ENCODE measurements around the gene MAFF.
"Not testable (repeated sequence)": the region's sequence is repeated elsewhere in the genome, so short reads cannot be mapped to it uniquely, and the experiment has no call there.

MAFF gene

DNA sequence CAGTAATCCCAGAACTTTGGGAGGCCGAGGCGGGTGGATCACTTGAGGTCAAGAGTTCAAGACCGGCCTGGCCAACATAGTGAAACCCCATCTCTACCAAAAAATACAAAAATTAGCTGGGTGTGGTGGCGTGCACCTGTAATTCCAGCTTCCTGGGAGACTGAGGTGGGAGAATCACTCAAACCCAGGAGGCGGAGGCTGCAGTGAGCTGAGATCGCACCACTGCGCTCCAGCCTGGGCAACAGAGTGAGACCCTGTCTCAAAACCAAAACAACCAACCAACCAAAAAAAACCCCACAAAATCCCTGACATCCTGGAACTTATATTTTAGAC is 23.2 kb upstream of the MAFF start:
- H3K36me3 ChIP-seq (ENCODE audit: control insufficient read depth, insufficient read depth, low read length, severe bottlenecking); DNase-seq (ENCODE audit: low read depth); H3K9me3 ChIP-seq (ENCODE audit: control insufficient read depth, low read length); H3K27me3 ChIP-seq (replicated peaks; ENCODE audit: control insufficient read depth, insufficient read depth, low read length); H3K4me3 ChIP-seq (ENCODE audit: low read length): not testable (repeated sequence)
- H3K4me1 ChIP-seq (ENCODE audit: control insufficient read depth, insufficient read depth, low read length): peaks cover 43% of the 10 kb centered on the region
- H3K9ac ChIP-seq (ENCODE audit: low read length): peak overlapping the region; percentile 62

- peak overlapping the region; percentile 91 for H3K9ac ChIP-seq (ENCODE audit: low read length)
- peak overlapping the region; percentile 88 for H3K4me3 ChIP-seq (ENCODE audit: low read length)
- H3K9me3 ChIP-seq (ENCODE audit: control insufficient read depth, low read length): no peaks in the 10 kb centered on the region
- no peaks in the 10 kb centered on the region for H3K36me3 ChIP-seq (ENCODE audit: control insufficient read depth, insufficient read depth, low read length, severe bottlenecking)
- DNase-seq (ENCODE audit: low read depth): peak; percentile 45
- H3K4me1 ChIP-seq (ENCODE audit: control insufficient read depth, insufficient read depth, low read length): peaks cover 43% of the 10 kb centered on the region
- no peaks in the 10 kb centered on the region for H3K27me3 ChIP-seq (replicated peaks; ENCODE audit: control insufficient read depth, insufficient read depth, low read length)
These were observed 20.8 kb upstream of the MAFF start for GRCh38 chr22:38180841-38181452.

DNA sequence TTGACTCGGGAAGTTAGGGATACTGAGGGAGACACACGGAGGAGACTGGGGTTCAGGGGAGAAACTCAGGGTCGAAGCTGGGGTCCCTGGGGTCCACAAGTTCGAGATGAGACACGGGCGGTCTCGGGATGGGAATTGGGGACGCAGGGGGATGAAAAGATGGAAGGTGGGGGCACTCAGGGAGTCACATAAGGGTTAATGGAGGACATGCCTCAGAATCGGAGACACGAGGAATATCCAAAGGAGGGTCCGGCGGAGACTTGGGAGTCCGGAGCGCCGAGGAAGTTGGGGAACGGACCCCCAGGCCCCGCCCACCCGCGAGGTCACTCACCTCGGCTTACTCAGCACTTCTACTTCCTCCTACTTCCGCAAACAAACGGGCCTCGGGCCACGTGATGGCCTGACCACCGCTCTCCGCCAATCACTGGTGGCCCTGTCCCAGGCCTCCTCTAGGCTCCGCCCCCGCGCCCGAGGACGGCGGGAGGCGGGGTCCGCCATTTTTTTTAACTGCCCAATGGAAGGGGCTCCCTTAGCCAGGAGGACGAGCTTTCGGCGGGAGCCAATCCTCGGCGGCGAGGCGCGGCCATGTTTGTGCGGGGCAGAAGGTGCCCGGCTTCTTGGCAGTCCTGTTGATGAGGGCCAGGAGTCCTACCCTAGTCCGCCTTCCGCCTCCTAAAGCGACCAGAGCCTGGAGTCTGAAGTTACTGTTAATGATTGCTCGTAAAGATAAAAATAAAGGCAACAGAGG is 20.2 kb upstream of the MAFF start, which contains the start of gene PLA2G6:
Gene PLA2G6, minus strand, starts transcription at position 378 of the 748 bp plus-strand sequence. CDS start 12,404 bp downstream, outside the sequence.
- H3K36me3 ChIP-seq (ENCODE audit: control insufficient read depth, insufficient read depth, low read length, severe bottlenecking): no peaks in the 10 kb centered on the region
- peak; percentile 100 for DNase-seq (ENCODE audit: low read depth)
- no peaks in the 10 kb centered on the region for H3K27me3 ChIP-seq (replicated peaks; ENCODE audit: control insufficient read depth, insufficient read depth, low read length)
- H3K9ac ChIP-seq (ENCODE audit: low read length): peak within 1 kb of the TSS; percentile 91
- H3K4me1 ChIP-seq (ENCODE audit: control insufficient read depth, insufficient read depth, low read length): peaks cover 43% of the 10 kb centered on the region
- H3K4me3 ChIP-seq (ENCODE audit: low read length): peak within 1 kb of the TSS; percentile 88
- no peaks in the 10 kb centered on the region for H3K9me3 ChIP-seq (ENCODE audit: control insufficient read depth, low read length)

DNA sequence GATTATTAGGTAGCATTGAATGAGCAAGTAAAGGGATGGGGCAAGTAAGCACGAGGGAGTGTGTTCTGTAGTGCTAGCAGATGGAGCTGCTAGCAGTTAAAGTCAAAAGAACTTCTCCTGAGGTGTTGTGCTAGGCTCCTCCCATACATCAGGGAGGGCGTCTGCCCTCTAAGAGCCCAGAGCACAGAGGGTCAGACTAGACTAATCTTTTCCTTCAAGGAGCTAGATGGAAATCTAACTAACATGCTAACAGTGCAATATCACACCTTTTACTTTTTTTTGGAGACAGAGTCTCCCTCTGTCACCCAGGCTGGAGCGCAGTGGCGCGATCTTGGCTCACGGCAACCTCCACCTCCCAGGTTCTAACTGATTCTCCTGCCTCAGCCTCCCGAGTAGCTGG is 17.0 kb upstream of the MAFF start:
- H3K4me1 ChIP-seq (ENCODE audit: control insufficient read depth, insufficient read depth, low read length): peaks cover 29% of the 10 kb centered on the region

DNA sequence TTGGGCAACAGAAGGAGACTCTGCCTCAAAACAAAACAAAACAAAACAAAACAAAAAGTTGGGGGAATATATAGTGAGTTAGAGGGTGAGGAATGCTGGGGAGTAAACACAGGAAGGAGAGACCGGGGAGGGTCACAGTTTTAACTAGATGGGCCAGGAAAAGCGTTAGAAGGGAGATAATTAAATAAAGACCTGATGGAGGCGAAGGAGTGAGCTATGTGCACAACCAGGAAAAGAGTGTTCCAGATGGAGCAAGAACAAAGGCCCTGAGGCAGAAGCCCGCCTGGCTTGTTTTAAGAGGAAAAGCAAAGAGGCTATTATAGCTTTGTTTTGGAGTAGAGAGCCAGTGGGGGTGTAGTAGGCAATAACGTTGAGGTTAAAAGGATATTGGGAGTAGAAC is 15.4 kb upstream of the MAFF start:
- Histone ChIP-seq H3K27me3 (replicated peaks; ENCODE audit: control insufficient read depth, insufficient read depth, low read length) (no peaks in the 10 kb centered on the region), H3K4me1 (ENCODE audit: control insufficient read depth, insufficient read depth, low read length) (peaks cover 20% of the 10 kb centered on the region), H3K9me3 (ENCODE audit: control insufficient read depth, low read length) (no peaks in the 10 kb centered on the region), H3K36me3 (ENCODE audit: control insufficient read depth, insufficient read depth, low read length, severe bottlenecking) (no peaks in the 10 kb centered on the region), H3K9ac (ENCODE audit: low read length) (no peak overlapping the region), H3K4me3 (ENCODE audit: low read length) (no peak overlapping the region)
- no peak for DNase-seq (ENCODE audit: low read depth)

More for the DNA sequence above, 17.0 kb upstream of the MAFF start:
- H3K4me3 ChIP-seq (ENCODE audit: low read length): no peak overlapping the region
- no peaks in the 10 kb centered on the region for H3K27me3 ChIP-seq (replicated peaks; ENCODE audit: control insufficient read depth, insufficient read depth, low read length)
- H3K36me3 ChIP-seq (ENCODE audit: control insufficient read depth, insufficient read depth, low read length, severe bottlenecking): no peaks in the 10 kb centered on the region
- DNase-seq (ENCODE audit: low read depth): no peak
- H3K9me3 ChIP-seq (ENCODE audit: control insufficient read depth, low read length): no peaks in the 10 kb centered on the region
- no peak overlapping the region for H3K9ac ChIP-seq (ENCODE audit: low read length)

GRCh38 chr22:38187413-38188212 is 14.2 kb upstream of the MAFF start:
- Histone ChIP-seq H3K4me1 (ENCODE audit: control insufficient read depth, insufficient read depth, low read length) (peaks cover 28% of the 10 kb centered on the region), H3K9me3 (ENCODE audit: control insufficient read depth, low read length) (no peaks in the 10 kb centered on the region), H3K4me3 (ENCODE audit: low read length) (no peak overlapping the region), H3K36me3 (ENCODE audit: control insufficient read depth, insufficient read depth, low read length, severe bottlenecking) (no peaks in the 10 kb centered on the region), H3K9ac (ENCODE audit: low read length) (no peak overlapping the region), H3K27me3 (replicated peaks; ENCODE audit: control insufficient read depth, insufficient read depth, low read length) (no peaks in the 10 kb centered on the region)
- DNase-seq (ENCODE audit: low read depth): peak; percentile 72

- H3K36me3 ChIP-seq (ENCODE audit: control insufficient read depth, insufficient read depth, low read length, severe bottlenecking): no peaks in the 10 kb centered on the region
- no peaks in the 10 kb centered on the region for H3K27me3 ChIP-seq (replicated peaks; ENCODE audit: control insufficient read depth, insufficient read depth, low read length)
- no peaks in the 10 kb centered on the region for H3K9me3 ChIP-seq (ENCODE audit: control insufficient read depth, low read length)
- H3K9ac ChIP-seq (ENCODE audit: low read length): no peak overlapping the region
- no peak for DNase-seq (ENCODE audit: low read depth)
- no peak overlapping the region for H3K4me3 ChIP-seq (ENCODE audit: low read length)
- peaks cover 40% of the 10 kb centered on the region for H3K4me1 ChIP-seq (ENCODE audit: control insufficient read depth, insufficient read depth, low read length)
These were observed 12.7 kb upstream of the MAFF start for GRCh38 chr22:38189104-38189503.

DNA sequence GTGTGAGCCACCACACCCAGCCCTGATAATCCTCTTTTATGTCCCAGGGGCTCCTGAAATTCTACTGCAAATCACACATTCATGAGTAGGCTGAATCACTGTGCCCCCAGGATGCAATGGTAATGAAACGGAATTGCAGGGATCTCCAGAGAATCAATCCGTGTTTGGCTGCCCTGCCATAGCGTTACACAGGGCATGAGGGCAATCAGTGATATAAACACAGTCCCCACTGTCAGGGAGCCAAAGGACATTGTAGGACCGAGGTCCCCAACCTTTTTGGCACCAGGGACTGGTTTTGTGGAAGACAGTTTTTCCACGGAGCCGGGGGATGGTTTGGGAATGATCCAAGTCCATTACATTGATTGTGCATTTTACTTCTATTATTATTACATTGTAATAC is 11.2 kb upstream of the MAFF start:
- Histone ChIP-seq H3K36me3 (ENCODE audit: control insufficient read depth, insufficient read depth, low read length, severe bottlenecking) (no peaks in the 10 kb centered on the region), H3K4me1 (ENCODE audit: control insufficient read depth, insufficient read depth, low read length) (peaks cover 49% of the 10 kb centered on the region), H3K9ac (ENCODE audit: low read length) (no peak overlapping the region), H3K9me3 (ENCODE audit: control insufficient read depth, low read length) (no peaks in the 10 kb centered on the region), H3K4me3 (ENCODE audit: low read length) (peak overlapping the region; percentile 21), H3K27me3 (replicated peaks; ENCODE audit: control insufficient read depth, insufficient read depth, low read length) (no peaks in the 10 kb centered on the region)
- DNase-seq (ENCODE audit: low read depth): no peak

- H3K9ac ChIP-seq (ENCODE audit: low read length): no peak overlapping the region
- peaks cover 49% of the 10 kb centered on the region for H3K4me1 ChIP-seq (ENCODE audit: control insufficient read depth, insufficient read depth, low read length)
- no peak for DNase-seq (ENCODE audit: low read depth)
- H3K9me3 ChIP-seq (ENCODE audit: control insufficient read depth, low read length): no peaks in the 10 kb centered on the region
- peak overlapping the region; percentile 21 for H3K4me3 ChIP-seq (ENCODE audit: low read length)
- no peaks in the 10 kb centered on the region for H3K36me3 ChIP-seq (ENCODE audit: control insufficient read depth, insufficient read depth, low read length, severe bottlenecking)
- H3K27me3 ChIP-seq (replicated peaks; ENCODE audit: control insufficient read depth, insufficient read depth, low read length): no peaks in the 10 kb centered on the region
These were observed 10.7 kb upstream of the MAFF start for GRCh38 chr22:38191055-38191454.

DNA sequence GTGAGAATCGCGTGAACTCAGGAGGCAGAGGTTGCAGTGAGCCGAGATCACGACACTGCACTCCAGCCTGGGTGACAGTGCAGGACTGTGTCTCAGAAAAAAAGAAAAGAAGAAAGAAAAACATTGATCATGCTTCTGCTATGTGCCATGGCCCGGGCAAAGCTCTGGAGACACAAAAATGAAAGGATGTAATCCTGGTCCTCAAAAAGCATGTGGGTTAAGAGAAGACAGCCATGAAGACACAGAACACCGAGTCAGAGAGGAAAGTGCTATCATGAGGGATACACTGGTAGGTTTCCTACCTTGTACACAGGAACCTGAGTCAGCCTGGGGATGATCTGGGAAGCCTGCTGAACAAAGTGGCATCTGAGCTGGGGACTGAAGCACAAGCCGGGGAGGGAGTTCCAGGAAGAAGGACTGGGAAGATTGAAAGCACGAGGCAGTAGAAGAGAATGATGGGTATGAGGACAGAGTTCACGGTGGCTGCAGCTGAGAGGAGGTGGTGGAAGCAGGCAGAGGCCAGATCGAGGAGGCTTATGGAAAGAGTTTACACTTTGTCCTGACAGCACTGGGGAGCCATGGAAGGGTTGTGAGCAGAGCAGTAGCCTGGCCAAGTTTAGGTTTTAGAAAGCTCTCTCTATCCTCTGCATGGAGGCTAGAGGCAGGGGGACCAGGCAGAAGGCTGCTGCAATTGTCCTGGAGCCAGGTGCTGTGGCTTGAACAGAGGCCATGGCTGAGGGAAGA is 9.9 kb upstream of the MAFF start:
- Histone ChIP-seq H3K9me3 (ENCODE audit: control insufficient read depth, low read length) (no peaks in the 10 kb centered on the region), H3K36me3 (ENCODE audit: control insufficient read depth, insufficient read depth, low read length, severe bottlenecking) (no peaks in the 10 kb centered on the region), H3K27me3 (replicated peaks; ENCODE audit: control insufficient read depth, insufficient read depth, low read length) (no peaks in the 10 kb centered on the region), H3K4me1 (ENCODE audit: control insufficient read depth, insufficient read depth, low read length) (peaks cover 49% of the 10 kb centered on the region), H3K4me3 (ENCODE audit: low read length) (peak overlapping the region; percentile 42), H3K9ac (ENCODE audit: low read length) (peak overlapping the region; percentile 52)
- no peak for DNase-seq (ENCODE audit: low read depth)

DNA sequence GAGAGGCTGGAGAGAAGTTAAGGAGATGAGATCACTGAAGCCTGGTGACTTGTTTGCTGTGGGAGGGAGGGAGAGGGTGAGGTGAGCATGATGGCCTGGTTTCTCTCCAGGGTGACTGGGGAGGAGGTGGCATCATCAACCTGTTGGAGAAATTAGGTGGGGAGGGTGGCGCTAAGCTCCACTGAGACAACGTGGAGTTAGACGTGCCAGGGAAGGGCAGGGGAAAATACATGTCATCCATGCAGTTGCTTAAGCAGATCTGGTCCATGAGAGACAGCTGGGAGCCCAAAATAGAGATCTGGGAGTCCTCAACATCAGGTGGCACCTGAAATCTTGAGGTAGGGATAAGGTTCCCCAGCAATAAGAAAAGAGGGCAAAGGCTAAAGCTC is 9.3 kb upstream of the MAFF start:
- Histone ChIP-seq H3K9ac (ENCODE audit: low read length) (peak overlapping the region; percentile 52), H3K9me3 (ENCODE audit: control insufficient read depth, low read length) (no peaks in the 10 kb centered on the region), H3K36me3 (ENCODE audit: control insufficient read depth, insufficient read depth, low read length, severe bottlenecking) (no peaks in the 10 kb centered on the region), H3K27me3 (replicated peaks; ENCODE audit: control insufficient read depth, insufficient read depth, low read length) (no peaks in the 10 kb centered on the region), H3K4me1 (ENCODE audit: control insufficient read depth, insufficient read depth, low read length) (peaks cover 47% of the 10 kb centered on the region), H3K4me3 (ENCODE audit: low read length) (no peak overlapping the region)
- DNase-seq (ENCODE audit: low read depth): no peak

Measured in adipocyte (in vitro differentiated cells).